AG10803 (cell line): ENCODE measurements around the gene PKP4.
"Not testable (repeated sequence)": the region's sequence is repeated elsewhere in the genome, so short reads cannot be mapped to it uniquely, and the experiment has no call there.

Experiments
- DNase-seq: peaks from one replicate; pipeline ENCODE4 v3.0.0; 2010; ENCODE audit warnings: low read depth
- H3K4me3 ChIP-seq: 2 replicates; pipeline ENCODE4 v1.5.1; 2011; ENCODE audit warnings: mild to moderate bottlenecking, low read length, control low read depth
- CTCF ChIP-seq: conservative IDR thresholded peaks from 2 replicates; pipeline ENCODE4 v1.5.1; 2011; ENCODE audit warnings: mild to moderate bottlenecking, low read length, control low read depth, inconsistent platforms

Gene PKP4

GRCh38 chr2:158473719-158474392 lies 17.1 kb downstream of the PKP4 start:
- H3K4me3 ChIP-seq, result no peak overlapping the region
- no peak for DNase-seq
- no peak for TF ChIP-seq CTCF

GRCh38 chr2:158474526-158475011 lies 17.8 kb downstream of the PKP4 start:
- H3K4me3 ChIP-seq, DNase-seq: not testable (repeated sequence)

GRCh38 chr2:158477202-158477601 lies 20.4 kb downstream of the PKP4 start:
- TF ChIP-seq CTCF, result no peak
- no peak overlapping the region for H3K4me3 ChIP-seq
- DNase-seq, result no peak

- TF ChIP-seq CTCF, result no peak
- DNase-seq, result peak; percentile 65
- H3K4me3 ChIP-seq, result no peak overlapping the region
Observed at GRCh38 chr2:158478237-158478636, 21.5 kb downstream of the PKP4 start.

- TF ChIP-seq CTCF, result no peak
- no peak overlapping the region for H3K4me3 ChIP-seq
- no peak for DNase-seq
Observed at GRCh38 chr2:158478816-158479215, 22.1 kb downstream of the PKP4 start.

- H3K4me3 ChIP-seq, result no peak overlapping the region
- TF ChIP-seq CTCF, result no peak
- DNase-seq, result no peak
Observed at GRCh38 chr2:158481116-158481515, 24.4 kb downstream of the PKP4 start.

GRCh38 chr2:158482594-158482993 lies 25.8 kb downstream of the PKP4 start:
- no peak overlapping the region for H3K4me3 ChIP-seq
- DNase-seq, result no peak
- TF ChIP-seq CTCF, result no peak
